ENCODE measurements around the gene TCP11X2.
"Not testable (repeated sequence)": the region's sequence is repeated elsewhere in the genome, so short reads cannot be mapped to it uniquely, and the experiment has no call there.

Gene TCP11X2

DNA sequence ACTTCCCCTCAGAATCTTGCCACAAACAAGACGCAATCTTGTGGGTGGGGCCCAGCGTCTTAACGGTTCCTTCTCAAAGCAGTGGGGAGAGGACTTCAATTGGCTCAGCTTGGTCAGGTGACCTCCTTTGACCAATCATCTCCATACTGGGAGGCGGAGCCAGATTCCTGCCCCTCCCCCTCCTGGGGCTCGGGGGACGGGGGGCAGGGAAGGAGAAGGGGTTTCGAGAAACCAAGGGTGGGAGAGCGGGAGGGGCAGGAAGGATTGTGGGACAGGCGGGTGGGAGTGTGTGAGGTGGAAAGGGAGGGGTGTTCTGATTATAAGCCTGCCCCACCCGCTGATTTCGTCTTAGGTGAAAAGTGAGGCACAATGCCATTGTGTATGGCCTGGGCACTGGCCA, 31.7 kb downstream of the TCP11X2 start, which contains the start of gene NXF2B:
Gene NXF2B (minus strand): TSS at position 101 of the 400 bp plus-strand sequence. CDS start 59,972 bp downstream, outside the sequence.
- in situ Hi-C loops (cut with HindIII; ENCODE audit: low pct_ligation_motif_present, low sequenced_read_pairs); H3K27ac ChIP-seq; H3K4me3 ChIP-seq (ENCODE audit: low read depth, low read length); H3K27me3 ChIP-seq (replicated peaks); H3K36me3 ChIP-seq (replicated peaks); DNase-seq: not testable (repeated sequence)

DNA sequence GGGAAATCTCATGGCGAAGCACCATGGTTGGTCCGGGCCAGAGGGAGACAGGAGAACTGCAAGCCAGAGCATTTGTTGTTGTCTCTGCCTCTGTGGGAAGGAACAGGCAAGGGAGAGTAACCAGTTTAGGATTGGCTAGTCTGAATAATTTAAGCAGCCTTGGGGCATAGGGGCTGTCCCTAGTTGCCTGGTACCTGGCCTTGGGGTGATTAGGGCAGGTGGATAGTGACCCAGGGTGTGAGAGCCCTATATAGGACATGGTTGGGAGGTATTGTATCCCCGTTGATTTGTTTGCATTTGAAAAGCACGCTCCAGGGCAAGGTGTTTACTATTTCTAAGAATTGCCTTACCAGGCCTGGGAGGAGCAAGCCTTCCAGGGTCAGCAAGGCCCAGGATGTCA, 57.1 kb downstream of the TCP11X2 start:
- DNase-seq; H3K36me3 ChIP-seq (replicated peaks); H3K27me3 ChIP-seq (replicated peaks); H3K4me3 ChIP-seq (ENCODE audit: low read depth, low read length); in situ Hi-C loops (cut with HindIII; ENCODE audit: low pct_ligation_motif_present, low sequenced_read_pairs); H3K27ac ChIP-seq: not testable (repeated sequence)
